DOHH2 (cell line): Measurements from ENCODE around the gene SKA1.

ENCODE experiments used
- H3F3A ChIP-seq: fragments of 200-600 bp; sonication (generic), shearing (Covaris generic); 2 replicates; pipeline ENCODE4 v1.6.0; 2016; ENCODE audit warnings: antibody characterized with exemption, mild to moderate bottlenecking; ENCODE audit not compliant: control insufficient read depth, insufficient read depth
- H3K27ac ChIP-seq: fragments of 200-600 bp; sonication (generic); 2 replicates; pipeline ENCODE4 v1.5.1; 2014; ENCODE audit warnings: low read depth, mild to moderate bottlenecking, low read length, moderate library complexity
- H3K27me3 ChIP-seq: fragments of 200-600 bp; sonication (generic); 2 replicates; pipeline ENCODE4 v1.6.1; 2014; ENCODE audit warnings: mild to moderate bottlenecking, low read length, mixed read lengths; ENCODE audit not compliant: control insufficient read depth
- H3K36me3 ChIP-seq: fragments of 200-600 bp; sonication (generic); 2 replicates; pipeline ENCODE4 v1.6.1; 2014; ENCODE audit warnings: mild to moderate bottlenecking, low read length, moderate library complexity, mixed read lengths; ENCODE audit not compliant: control insufficient read depth
- H3K4me1 ChIP-seq: fragments of 200-600 bp; sonication (generic); 2 replicates; pipeline ENCODE4 v1.6.1; 2014; ENCODE audit warnings: mild to moderate bottlenecking, low read length, mixed read lengths; ENCODE audit not compliant: control insufficient read depth
- H3K4me2 ChIP-seq: fragments of 200-600 bp; sonication (generic); 2 replicates; pipeline ENCODE4 v1.6.0; 2014; ENCODE audit warnings: mild to moderate bottlenecking, low read length, moderate library complexity
- H3K4me3 ChIP-seq: fragments of 200-600 bp; sonication (generic); 2 replicates; pipeline ENCODE4 v1.5.1; 2014; ENCODE audit warnings: mild to moderate bottlenecking, low read length, mixed read lengths
- H3K79me2 ChIP-seq: fragments of 200-600 bp; sonication (generic); 2 replicates; pipeline ENCODE4 v1.6.1; 2014; ENCODE audit warnings: mild to moderate bottlenecking, low read length, mixed read lengths; ENCODE audit not compliant: control insufficient read depth
- H3K9me2 ChIP-seq: fragments of 200-600 bp; sonication (generic); replicated peaks from 2 replicates; pipeline ENCODE4 v1.6.1; 2014; ENCODE audit warnings: mild to moderate bottlenecking, low read length, mixed read lengths; ENCODE audit not compliant: control insufficient read depth
- H3K9me3 ChIP-seq: fragments of 200-600 bp; sonication (generic); 2 replicates; pipeline ENCODE4 v1.6.1; 2014; ENCODE audit warnings: antibody characterized with exemption, low read length, mixed read lengths; ENCODE audit not compliant: control insufficient read depth, insufficient read depth
- H4K20me1 ChIP-seq: fragments of 200-600 bp; sonication (generic); 2 replicates; pipeline ENCODE4 v1.6.0; 2014; ENCODE audit warnings: low read depth, mild to moderate bottlenecking, antibody characterized with exemption, low read length, moderate library complexity; ENCODE audit not compliant: control insufficient read depth, insufficient read depth
- CTCF ChIP-seq: fragments of 200-600 bp; sonication (generic); IDR thresholded peaks from one replicate; pipeline ENCODE4 v1.5.1; 2014; ENCODE audit warnings: antibody characterized with exemption, mild to moderate bottlenecking, low read depth, low read length; ENCODE audit not compliant: poor library complexity, severe bottlenecking
- EZH2phosphoT487 ChIP-seq: fragments of 200-600 bp; sonication (generic); IDR thresholded peaks from 2 replicates; pipeline ENCODE4 v1.6.1; 2017; ENCODE audit warnings: borderline replicate concordance, mild to moderate bottlenecking, antibody characterized with exemption, low read length, moderate library complexity, mixed read lengths

Gene SKA1

GRCh38 chr18:50439460-50440015 is 64.7 kb downstream of the SKA1 start:
- Histone ChIP-seq H4K20me1 (no peaks in the 10 kb centered on the region), H3K9me2 (no peaks in the 10 kb centered on the region), H3K4me3 (no peak overlapping the region), H3K4me1 (no peaks in the 10 kb centered on the region), H3K9me3 (peaks cover 9% of the 10 kb centered on the region; the same call in 1 of the 2 replicates), H3K27ac (no peak overlapping the region), H3K4me2 (no peak overlapping the region), H3K79me2 (no peaks in the 10 kb centered on the region), H3K27me3 (no peaks in the 10 kb centered on the region), H3F3A (no peaks in the 10 kb centered on the region), H3K36me3 (no peaks in the 10 kb centered on the region)
- TF ChIP-seq CTCF (no peak), EZH2phosphoT487 (no peak)

- H3K4me3 ChIP-seq: no peak overlapping the region
- no peaks in the 10 kb centered on the region for H3K36me3 ChIP-seq
- no peak overlapping the region for H3K4me2 ChIP-seq
- no peaks in the 10 kb centered on the region for H4K20me1 ChIP-seq
- TF ChIP-seq CTCF (no peak), EZH2phosphoT487 (no peak)
- no peak overlapping the region for H3K27ac ChIP-seq
- no peaks in the 10 kb centered on the region for H3K79me2 ChIP-seq
- no peaks in the 10 kb centered on the region for H3K9me2 ChIP-seq
- peaks cover 12% of the 10 kb centered on the region; the same call in 1 of the 2 replicates for H3K9me3 ChIP-seq
- no peaks in the 10 kb centered on the region for H3K27me3 ChIP-seq
- H3K4me1 ChIP-seq: no peaks in the 10 kb centered on the region
- no peaks in the 10 kb centered on the region for H3F3A ChIP-seq
Observed at GRCh38 chr18:50441016-50441415, 66.2 kb downstream of the SKA1 start.

- Histone ChIP-seq H3K4me2 (no peak overlapping the region), H3K4me1 (no peaks in the 10 kb centered on the region), H3K27me3 (no peaks in the 10 kb centered on the region), H3F3A (no peaks in the 10 kb centered on the region), H3K4me3 (no peak overlapping the region), H3K9me2 (no peaks in the 10 kb centered on the region), H3K9me3 (peaks cover 12% of the 10 kb centered on the region; the same call in 1 of the 2 replicates), H4K20me1 (no peaks in the 10 kb centered on the region), H3K27ac (no peak overlapping the region), H3K36me3 (no peaks in the 10 kb centered on the region), H3K79me2 (no peaks in the 10 kb centered on the region)
- no peak for TF ChIP-seq EZH2phosphoT487
- TF ChIP-seq CTCF: no peak
Observed at GRCh38 chr18:50441501-50441900, 66.7 kb downstream of the SKA1 start.
